Bronchial epithelial cell (primary cell): ENCODE data around the gene CHAT. TPM values are rescaled to one million over a fixed set of nuclear protein-coding genes. Genes with fewer than 3 reads are reported as not detected.

Source experiments
- DNase-seq: peaks from one replicate; pipeline ENCODE4 v3.0.0-alpha.2; 2010; ENCODE audit warnings: low read depth
- FAIRE-seq: peaks from 2 replicates; lab custom pipeline; 2011; peaks lifted over from hg19 to GRCh38; lab: Jason Lieb, UNC
- H3K27me3 ChIP-seq: 2 replicates; pipeline ENCODE4 v1.5.1; 2011; ENCODE audit warnings: low read length; ENCODE audit not compliant: control insufficient read depth, insufficient read depth
- H3K36me3 ChIP-seq: 2 replicates; pipeline ENCODE4 v1.5.1; 2011; ENCODE audit warnings: low read length; ENCODE audit not compliant: control insufficient read depth, insufficient read depth
- H3K4me3 ChIP-seq: 2 replicates; pipeline ENCODE4 v1.5.1; 2011; ENCODE audit warnings: mild to moderate bottlenecking, low read depth, low read length, control low read depth
- total RNA-seq: library from RNA; depleted of rRNA; stranded (reverse); fragments of >200 nt; gene quantifications from 2 replicates; pipeline ENCODE4 v1.2.1, GENCODE V29; 2014
- TF ChIP-seq, protein P1 (sequence below): IDR thresholded peaks from 2 replicates; pipeline ENCODE4 v1.5.1; 2011; ENCODE audit warnings: mild to moderate bottlenecking, moderate library complexity, low read length, control low read depth, inconsistent platforms; ENCODE audit not compliant: insufficient read depth, severe bottlenecking

Gene CHAT
- total RNA-seq, 1 donor from 2014 or later: not detected

DNA sequence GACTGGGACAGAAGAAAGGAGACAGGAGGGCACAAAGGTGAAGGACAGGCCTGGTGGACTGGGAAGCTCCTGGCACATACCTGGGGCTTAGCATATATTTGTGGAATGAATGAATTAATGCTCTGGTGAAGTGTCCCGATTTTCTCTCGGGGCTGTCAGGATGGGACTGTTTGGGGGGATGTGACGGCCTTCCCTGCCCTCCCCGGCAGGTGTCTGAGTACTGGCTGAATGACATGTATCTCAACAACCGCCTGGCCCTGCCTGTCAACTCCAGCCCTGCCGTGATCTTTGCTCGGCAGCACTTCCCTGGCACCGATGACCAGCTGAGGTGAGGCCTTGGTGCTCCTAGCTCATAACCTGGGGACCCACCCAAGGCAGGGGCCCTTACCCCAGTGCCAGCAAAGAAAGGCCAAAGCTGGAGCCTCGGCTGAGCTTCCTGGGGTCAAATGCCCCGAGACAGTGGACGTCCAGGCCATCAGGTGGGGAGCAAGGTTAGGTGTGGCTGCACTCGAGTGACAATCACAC is 6.5 kb downstream of the CHAT start:
- H3K36me3 ChIP-seq: no peaks in the 10 kb centered on the region
- peaks cover 10% of the 10 kb centered on the region for H3K27me3 ChIP-seq
- no peak for DNase-seq
- TF ChIP-seq, protein P1, sequence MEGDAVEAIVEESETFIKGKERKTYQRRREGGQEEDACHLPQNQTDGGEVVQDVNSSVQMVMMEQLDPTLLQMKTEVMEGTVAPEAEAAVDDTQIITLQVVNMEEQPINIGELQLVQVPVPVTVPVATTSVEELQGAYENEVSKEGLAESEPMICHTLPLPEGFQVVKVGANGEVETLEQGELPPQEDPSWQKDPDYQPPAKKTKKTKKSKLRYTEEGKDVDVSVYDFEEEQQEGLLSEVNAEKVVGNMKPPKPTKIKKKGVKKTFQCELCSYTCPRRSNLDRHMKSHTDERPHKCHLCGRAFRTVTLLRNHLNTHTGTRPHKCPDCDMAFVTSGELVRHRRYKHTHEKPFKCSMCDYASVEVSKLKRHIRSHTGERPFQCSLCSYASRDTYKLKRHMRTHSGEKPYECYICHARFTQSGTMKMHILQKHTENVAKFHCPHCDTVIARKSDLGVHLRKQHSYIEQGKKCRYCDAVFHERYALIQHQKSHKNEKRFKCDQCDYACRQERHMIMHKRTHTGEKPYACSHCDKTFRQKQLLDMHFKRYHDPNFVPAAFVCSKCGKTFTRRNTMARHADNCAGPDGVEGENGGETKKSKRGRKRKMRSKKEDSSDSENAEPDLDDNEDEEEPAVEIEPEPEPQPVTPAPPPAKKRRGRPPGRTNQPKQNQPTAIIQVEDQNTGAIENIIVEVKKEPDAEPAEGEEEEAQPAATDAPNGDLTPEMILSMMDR: no peak
- FAIRE-seq: no peak
- H3K4me3 ChIP-seq: no peak overlapping the region

DNA sequence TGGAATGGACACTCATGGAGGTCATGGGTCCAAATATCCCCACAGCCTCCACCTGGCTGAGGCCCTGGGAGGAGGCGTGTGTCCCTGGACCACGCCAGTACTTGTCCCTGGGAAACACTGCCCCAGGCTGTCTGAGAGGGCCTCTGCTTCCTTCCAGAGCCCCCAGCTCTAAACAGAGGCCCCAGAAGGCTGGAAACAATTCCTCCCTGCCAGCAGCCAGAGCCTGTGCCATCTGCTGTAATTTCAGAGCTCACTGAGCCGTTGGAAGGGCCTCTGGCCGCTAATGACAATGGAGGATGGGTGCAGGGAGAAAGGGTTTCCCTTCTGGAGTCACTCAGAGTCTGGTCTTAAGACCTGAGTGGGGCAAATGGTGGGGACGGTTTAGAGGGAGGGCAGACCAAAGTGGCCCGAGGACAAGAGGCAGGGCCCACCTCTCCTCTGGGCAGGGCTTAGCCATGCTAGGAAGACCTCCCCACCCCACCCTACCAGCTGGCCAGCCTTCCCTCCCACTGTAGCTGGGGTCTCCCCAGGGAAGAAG is 7.1 kb downstream of the CHAT start:
- Histone ChIP-seq H3K27me3 (peaks cover 5% of the 10 kb centered on the region), H3K4me3 (no peak overlapping the region), H3K36me3 (no peaks in the 10 kb centered on the region)
- FAIRE-seq (no peak), DNase-seq (no peak)
- TF ChIP-seq, protein P1: no peak

DNA sequence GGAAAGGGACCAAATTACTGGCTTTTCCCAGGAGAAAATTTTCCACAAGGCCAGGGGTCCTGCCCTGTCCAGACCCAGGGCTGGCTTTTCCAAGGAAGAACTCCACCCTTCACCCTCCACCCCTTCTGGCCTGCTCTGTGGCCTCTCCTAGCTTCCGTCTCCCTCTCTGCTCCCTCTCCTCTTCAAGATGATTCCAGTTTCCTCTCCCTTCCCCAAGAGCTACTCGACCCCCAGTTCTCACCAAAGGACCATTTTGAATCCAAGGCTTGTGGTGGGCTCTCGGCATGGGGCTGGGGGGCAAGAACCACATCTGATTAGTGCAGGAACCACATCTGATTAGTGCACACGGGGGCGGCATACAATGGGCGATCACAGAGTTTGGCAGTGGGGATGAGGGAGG is 7.7 kb downstream of the CHAT start:
- no peak for FAIRE-seq
- DNase-seq: no peak
- Histone ChIP-seq H3K27me3 (peaks cover 5% of the 10 kb centered on the region), H3K4me3 (no peak overlapping the region), H3K36me3 (no peaks in the 10 kb centered on the region)
- TF ChIP-seq, protein P1: no peak

DNA sequence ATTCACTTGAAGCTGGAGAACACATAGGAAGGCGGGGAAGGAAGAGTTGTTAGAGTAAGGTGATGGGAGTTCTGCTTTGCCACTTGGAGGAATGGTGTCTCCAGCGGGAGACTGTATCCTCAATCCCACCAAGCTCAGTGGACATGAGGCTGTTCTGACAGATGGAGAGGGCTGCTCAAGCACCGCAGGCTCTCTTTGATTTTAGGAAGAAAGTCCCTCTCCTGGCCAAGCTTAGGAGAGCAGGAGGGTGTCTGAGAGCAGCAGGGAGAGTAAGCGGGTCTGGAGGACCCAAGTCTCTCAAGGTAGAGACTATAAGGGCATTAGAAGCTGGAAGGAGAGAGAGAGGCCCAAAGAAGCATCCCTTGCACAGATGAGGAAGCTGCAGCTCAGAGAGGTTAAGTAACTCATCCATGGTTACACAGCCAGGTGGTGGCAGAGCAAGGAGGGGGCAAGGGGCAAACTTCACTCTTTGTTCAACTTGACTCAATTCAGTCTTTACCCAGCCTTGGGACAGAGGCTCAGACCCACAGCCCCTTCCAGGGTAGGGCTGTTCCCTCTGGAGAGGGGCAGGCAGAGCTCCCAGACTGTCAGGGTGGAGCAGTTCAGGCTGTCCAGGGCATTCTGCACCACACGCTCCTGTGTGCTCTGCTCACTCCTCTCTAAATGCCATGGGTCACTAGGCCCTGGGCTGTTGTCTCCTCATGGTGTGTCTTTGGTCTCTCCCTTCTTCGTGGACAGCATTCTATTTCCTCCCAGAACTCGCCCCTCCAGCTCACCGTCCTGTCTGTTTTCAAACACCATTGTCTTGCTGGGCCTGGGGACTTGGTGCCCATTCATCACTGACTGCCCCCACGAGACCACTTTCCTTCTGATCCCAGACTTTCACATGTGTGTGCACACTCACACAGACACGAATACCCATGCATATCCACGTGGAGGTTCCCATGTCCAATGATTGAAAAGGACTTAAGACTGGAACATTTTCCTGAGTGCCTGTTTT is 8.9 kb downstream of the CHAT start:
- H3K27me3 ChIP-seq: peaks cover 3% of the 10 kb centered on the region
- DNase-seq (no peak), FAIRE-seq (no peak)
- no peak overlapping the region for H3K4me3 ChIP-seq
- H3K36me3 ChIP-seq: no peaks in the 10 kb centered on the region
- TF ChIP-seq, protein P1: no peak

DNA sequence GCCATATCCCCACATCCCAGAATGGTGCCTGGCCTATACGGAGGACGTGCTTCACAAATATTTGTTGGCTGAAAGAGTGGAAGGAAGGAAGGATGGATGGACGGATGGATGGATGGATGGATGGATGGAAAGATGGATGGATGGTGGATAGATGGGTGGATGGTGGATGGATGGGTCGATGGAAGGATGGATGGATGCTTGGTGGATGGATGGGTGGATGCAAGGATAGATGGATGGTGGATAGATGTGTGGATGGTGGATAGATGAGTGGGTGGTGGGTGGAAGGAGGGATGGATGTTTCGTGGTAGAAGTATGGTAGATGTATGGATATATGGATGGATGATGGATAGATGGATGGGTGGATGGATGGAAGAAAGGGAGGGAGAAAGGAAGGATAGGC is 10.8 kb downstream of the CHAT start:
- DNase-seq (no peak), FAIRE-seq (no peak)
- no peaks in the 10 kb centered on the region for H3K36me3 ChIP-seq
- H3K27me3 ChIP-seq: peaks cover 3% of the 10 kb centered on the region
- no peak overlapping the region for H3K4me3 ChIP-seq
- TF ChIP-seq, protein P1: no peak
